CD4-positive, alpha-beta T cell treated with Interleukin-15 for 1 hour (primary cell): ENCODE data around the gene BARHL1.

ENCODE experiments used
- DNase-seq: peaks from one replicate; pipeline ENCODE4 v3.0.0-alpha.2; 2020

BARHL1 gene

GRCh38 chr9:132582276-132582785 is at the start of gene BARHL1:
TSS of gene BARHL1 (plus strand) at chr9:132582606. CDS start at chr9:132582798, 192 bp downstream.
- no peak for DNase-seq

- DNase-seq, result no peak
Measured at GRCh38 chr9:132534832-132535231, 47.6 kb upstream of the BARHL1 start.

DNA sequence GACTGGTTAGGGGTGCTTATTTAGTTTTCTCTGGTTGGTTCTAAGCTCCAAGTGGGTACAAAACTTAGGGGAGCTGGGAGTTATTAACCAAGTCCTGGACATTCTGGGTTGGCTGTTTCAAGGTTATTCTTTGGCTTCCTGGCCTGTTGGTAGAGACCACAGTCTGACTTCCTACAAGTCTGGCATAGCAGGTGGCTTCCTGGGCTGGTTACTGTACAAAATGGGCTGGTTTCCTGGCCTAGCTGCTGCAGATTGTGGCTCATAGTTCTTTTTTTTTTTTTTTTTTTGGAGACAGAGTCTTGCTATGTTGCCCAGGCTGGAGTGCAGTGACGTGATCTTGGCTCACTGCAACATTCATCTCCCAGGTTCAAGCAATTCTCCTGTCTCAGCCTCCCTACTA is 46.3 kb upstream of the BARHL1 start:
- DNase-seq, result no peak

- DNase-seq, result no peak
Measured at GRCh38 chr9:132537352-132537751, 45.1 kb upstream of the BARHL1 start.

DNA sequence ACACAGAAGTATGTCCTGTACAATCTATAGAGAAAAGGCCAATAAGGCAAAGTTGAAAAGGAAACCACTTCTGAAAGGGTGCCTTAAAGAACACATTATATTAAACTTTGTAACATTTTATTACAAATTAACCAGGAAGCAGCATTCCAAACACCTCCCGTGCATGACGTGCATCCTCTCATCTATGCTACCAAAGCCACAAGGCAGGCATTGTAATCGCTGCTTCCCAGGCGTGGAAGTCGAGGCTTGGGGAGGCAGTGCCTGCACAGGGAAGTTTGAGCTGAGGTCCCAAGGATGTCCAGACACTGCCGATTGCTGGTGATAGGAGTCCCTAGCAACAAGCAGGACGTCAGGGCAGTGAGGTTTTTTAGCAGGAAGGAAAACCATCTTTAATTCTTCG is 44.3 kb upstream of the BARHL1 start:
- no peak for DNase-seq

DNA sequence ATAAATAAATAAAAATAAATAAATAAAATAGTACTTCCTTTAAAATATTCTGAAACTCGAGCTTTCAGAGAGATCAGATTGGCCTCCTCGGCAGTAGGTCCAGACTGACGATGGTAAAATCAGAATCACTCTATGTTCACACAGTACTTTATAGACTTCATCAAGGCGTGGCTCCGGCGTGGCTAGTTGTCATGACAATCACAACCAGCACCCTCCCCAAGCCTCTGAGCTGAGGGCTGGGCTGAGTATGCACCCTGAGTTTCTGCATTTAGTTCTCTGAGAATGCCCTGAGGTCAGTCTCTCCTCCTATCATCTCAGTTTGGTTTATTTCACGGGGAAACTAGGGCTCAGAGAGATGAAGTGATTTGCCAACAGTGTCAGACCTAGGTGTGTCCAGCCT is 43.3 kb upstream of the BARHL1 start:
- no peak for DNase-seq

GRCh38 chr9:132541051-132541450 is 41.4 kb upstream of the BARHL1 start:
- no peak for DNase-seq

DNA sequence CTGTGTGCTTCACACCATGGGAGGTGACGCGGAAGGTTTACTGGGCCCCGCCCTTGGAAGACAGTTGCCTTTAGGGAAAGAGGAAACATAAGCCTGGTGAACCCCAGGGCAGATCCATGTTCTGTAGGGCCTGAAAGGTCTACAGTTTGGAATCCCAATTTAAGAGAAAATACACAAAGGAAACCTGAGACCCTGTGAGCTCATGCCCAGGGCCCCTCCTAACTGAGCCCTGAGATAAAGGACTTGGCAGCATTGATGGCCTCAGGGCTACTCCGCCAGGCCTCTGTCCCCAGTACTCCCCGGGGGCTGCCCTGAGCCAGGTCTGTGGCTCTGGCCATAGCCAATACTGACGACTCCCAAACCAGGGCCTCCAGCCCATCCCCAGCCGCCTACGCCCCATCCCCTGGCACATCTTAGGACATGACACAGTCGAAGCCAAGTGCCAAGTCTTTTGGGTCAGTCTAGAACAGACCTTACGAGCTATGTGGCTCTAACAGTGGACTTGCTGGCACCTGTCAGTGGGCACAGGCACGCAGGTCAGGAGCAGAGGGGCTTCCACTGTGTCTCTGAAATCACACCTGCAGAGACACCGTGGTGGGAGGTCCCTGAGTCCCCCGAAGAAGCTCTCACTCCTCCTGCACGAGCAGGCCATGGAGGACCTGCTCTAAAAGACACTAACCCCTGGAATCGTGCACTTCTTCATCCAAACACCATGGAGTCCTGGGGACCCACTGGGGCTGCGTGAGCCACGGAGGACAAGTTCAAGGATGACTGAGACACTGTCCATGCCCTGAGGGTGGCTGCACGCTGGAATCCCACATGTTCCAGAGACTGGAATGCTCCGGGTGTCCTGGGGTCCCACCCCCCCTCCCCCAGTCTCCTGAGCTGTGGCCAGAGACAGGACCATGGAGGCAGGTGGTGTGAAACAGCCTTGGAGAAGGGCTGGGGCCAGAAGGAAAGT is 40.3 kb upstream of the BARHL1 start:
- DNase-seq, result no peak

DNA sequence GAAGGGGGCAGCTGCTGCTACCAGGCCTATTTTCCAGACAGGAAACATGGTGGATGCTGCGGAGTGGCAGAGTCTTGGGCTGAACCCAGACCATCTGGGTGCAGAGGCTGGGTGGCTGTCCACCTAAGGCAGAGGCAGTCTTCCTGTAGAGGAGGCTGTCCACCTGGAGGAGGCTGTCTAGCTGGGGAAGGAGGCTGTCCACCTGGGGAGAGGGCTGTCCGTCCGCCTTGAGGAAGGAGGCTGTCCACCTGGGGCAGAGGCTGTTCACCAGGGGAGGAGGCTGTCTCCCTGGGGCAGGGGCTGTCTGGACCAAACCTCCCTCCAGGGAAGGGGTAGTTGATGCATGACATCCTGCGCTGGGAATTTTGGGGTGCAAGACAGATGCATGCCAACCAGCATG is 39.2 kb upstream of the BARHL1 start:
- DNase-seq, result no peak

DNA sequence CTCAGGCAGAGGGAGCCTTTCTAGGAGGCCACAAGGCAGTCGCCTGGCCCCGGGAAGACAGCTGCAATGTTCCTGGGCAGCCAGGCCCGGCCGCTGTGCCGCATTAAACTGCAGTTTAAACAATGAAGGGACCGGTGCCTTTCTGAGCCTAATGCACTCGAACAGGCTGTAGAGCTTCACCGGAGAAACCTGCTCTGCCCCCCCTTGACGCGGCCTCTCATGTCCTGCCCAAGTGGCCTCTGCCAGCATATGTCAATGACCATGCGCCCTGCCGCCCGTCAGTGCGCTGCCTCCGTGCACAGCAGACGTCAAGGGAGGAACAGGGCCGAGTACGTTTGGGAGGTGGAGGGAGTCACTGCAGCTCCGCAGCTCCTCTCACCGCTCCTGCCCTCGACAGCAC is 38.4 kb upstream of the BARHL1 start:
- DNase-seq, result no peak

DNA sequence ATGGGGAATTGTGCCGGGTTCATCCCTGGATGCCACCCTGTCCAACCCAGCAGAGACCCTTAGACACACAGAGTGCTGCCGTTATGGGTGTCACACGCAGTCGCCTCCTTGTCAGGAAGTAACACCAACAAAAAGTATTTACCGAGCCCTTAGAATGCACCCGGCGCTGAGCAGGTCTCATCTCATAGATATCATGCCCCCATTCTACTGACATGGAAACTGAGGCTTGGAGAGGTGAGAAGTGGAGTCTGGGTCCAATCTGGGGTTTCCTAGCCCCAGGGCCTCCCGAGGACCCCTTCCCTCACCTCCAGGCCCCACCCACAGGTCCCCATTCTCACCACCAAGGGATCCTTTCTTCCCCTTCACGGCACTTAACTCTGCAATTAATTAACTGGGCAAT is 36.8 kb upstream of the BARHL1 start:
- no peak for DNase-seq

DNA sequence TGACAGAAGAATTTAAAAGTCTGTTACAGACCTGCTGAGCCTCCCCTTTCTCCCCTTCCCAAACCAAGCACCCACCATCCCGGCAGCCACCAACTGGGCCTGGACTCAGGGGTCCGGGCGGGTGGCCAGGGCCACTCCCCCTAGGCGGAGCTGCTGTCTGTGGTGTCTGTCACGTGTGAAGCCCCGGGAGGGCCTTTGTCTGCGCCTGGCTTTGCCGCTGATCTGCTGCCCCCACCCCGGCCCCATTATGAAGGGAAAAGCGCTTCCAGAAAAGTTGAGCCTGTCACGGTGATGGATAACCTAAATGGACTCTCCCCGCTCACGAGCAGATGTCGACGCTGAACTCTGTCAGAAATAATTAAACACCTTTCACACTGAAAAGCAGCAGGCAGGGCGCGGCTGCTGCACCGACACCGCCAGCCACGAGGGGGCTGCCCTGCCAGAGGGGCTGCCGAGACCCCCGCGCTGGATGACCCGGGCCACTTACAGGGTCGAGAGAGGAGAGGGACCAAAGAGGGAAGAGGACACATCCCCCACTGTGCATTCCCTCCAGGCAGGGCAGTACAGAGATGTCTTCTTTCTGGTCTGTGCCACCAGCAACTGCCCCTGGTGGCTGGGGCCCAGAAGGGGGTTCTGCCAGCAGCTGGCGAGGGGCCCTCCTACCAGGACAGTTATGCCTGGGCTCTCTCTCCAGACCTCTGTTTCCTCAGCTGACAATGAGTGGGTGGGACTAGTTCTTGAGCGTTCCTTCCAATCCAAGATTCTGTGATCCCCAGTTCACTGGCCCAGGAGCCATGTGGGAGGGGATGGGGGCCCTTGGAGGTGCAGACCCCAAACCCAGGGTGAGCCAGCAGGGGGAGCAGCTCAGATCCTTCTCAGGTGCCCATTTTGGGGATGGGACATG is 36.0 kb upstream of the BARHL1 start:
- no peak for DNase-seq

- DNase-seq, result no peak
Measured at GRCh38 chr9:132547052-132547431, 35.4 kb upstream of the BARHL1 start.

DNA sequence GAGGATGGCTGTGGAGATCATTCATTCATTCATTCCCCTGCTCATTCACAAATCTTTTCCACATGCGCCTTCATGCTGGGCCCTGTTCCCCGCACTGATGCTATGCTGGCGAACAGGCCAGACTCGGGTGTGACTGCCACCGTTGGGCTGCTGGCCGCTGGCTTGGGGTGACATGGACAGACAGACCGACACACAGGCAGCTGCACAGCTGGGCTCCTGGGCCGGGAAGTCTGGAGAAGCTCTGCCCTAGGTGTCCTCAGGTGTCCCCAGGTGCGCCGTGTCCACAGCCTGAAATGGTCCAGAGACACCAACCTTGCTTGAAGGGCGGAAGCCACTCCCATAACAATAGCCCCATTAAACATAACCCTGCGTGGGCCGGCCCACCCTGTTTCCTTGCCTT is 35.0 kb upstream of the BARHL1 start:
- no peak for DNase-seq

GRCh38 chr9:132547976-132548730 is 34.3 kb upstream of the BARHL1 start:
- DNase-seq, result no peak

- DNase-seq, result no peak
Measured at GRCh38 chr9:132548751-132549640, 33.4 kb upstream of the BARHL1 start.

DNA sequence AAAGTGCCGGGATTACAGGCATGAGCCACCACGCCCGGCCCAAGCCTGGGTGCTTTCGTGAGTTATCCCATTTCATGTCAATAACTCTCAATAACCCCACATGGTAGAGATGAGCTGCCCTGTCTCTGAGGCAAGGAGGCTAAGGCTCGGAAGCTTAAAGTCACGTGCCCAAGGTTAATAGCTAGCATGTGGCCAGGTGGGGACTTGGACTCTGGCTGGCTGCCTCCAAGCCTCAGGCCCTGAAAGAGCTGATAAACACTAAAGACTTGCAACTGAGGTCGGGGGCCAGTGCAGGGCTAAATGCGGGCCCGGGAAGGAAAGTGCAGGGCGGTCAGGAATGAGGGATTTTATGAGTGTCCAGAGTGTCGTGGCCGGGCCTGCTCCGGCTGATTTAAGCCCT is 30.9 kb upstream of the BARHL1 start:
- no peak for DNase-seq

DNA sequence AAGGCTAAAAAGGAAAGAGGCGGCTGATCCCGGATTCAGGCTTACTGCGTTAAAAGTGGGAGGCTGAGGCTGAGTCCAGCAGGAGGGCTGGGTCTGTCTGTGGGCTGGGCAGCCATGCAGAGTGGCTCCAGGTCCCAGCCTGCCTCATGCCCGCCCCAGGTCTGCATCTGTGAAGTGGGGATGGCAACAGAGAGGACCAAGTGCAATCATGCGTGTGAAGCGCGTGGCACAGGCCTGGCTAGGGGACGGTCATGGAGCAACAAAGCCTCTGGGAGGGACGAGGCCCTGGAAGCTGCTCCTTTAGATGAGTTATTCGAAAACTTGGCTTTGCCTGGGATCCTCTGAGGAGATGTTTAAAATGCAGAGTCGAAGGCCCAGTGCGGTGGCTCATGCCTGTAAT is 30.4 kb upstream of the BARHL1 start:
- no peak for DNase-seq

DNA sequence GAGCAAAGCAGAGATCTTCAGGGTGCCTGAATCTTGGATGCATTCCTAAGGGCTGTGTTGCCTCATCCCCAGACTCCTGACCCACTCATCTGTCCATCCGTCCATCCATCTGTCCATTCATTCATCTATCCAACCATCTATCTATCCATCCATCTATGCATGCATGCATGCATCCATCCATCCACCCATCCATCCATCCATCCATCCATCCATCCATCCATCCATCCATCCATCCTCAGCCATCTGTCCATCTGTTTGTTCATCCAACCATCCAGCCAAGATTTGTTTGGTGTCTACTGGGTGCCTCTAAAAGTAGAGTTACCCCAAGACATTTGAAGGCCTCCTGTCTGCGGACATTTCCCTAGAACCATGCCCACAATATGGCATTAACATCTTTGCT is 27.7 kb upstream of the BARHL1 start:
- DNase-seq, result no peak

DNA sequence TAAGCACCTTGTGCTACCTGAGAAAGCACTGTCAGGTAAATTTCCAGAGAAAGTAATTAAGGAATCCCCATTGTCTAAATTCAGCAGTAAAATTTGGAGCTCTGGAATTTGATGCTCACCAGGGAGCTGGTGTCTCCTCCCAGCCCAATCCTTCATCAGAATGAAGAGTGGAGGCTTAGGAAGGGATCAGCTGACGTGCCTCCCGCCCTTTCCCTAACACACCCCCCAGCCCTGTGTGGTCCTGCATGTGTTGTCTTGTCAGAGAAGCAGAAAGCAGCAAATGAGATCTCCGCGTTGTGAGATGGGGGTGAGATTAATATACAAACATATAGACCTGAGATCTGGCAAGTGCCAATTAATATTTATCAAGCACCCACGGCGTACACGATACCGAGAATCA is 26.9 kb upstream of the BARHL1 start:
- no peak for DNase-seq

DNA sequence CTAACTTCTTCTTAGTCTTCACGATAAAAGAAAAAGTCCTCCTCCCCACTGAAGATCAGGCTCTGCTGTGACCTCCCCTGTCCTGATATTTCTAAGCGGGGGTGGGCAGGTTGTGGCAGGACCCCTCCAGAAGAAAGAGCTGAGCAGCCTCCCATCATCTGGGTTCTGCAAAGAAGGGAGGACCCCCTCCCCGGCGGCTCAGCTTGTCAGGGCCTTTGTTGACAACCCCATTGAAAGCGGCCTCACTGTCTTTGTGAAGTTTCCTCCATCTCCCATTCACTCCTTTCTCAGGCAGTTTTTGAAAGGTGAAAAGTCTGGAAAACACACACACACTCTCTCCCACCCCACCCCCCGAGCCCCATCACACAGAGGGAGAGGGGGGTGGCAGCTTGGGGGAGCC is 26.2 kb upstream of the BARHL1 start:
- no peak for DNase-seq

GRCh38 chr9:132556714-132557113 is 25.7 kb upstream of the BARHL1 start:
- no peak for DNase-seq
